Endothelial cell of umbilical vein (primary cell): ENCODE measurements around the gene GLYATL1. TPM values are rescaled to one million over a fixed set of nuclear protein-coding genes. Genes with fewer than 3 reads are reported as not detected.

ENCODE experiments used
- BruUV-seq: library from RNA; stranded (reverse); fragments of 400-500 nt; replicated peaks from 2 replicates; lab custom pipeline; 2021; lab: Mats Ljungman, UMichigan
- CTCF ChIA-PET: fragments of 300-600, 350-600 bp; sonication (Branson Sonifier 250); formaldehyde crosslinking; loops from one replicate; lab custom pipeline; 2021; ENCODE audit warnings: antibody characterized with exemption, inconsistent platforms; lab: Charles Lee
- POLR2A ChIA-PET: fragments of 300-600, 350-600 bp; sonication (Branson Sonifier 250); formaldehyde crosslinking; loops from one replicate; lab custom pipeline; 2021; ENCODE audit warnings: antibody characterized with exemption, inconsistent platforms; lab: Charles Lee
- DNase-seq: peaks from one replicate; pipeline ENCODE4 v3.0.0-alpha.2; 2011; ENCODE audit warnings: low read depth, low spot score
- FAIRE-seq: peaks from 2 replicates; lab custom pipeline; 2011; peaks lifted over from hg19 to GRCh38; lab: Jason Lieb, UNC
- H2AFZ ChIP-seq: 2 replicates; pipeline ENCODE4 v1.6.0; 2012; ENCODE audit warnings: low read depth, low read length, control low read depth, inconsistent platforms
- H3K27ac ChIP-seq: 2 replicates; pipeline ENCODE4 v1.5.1; 2011; ENCODE audit warnings: low read depth, mild to moderate bottlenecking, control low read depth, low read length, moderate library complexity; ENCODE audit not compliant: insufficient read depth
- H3K27me3 ChIP-seq, 2 experiments: 2 replicates each; pipeline versions ENCODE4 v1.6.0 to v1.6.1; 2011; ENCODE audit warnings: low read length in 2 of 2, mixed read lengths in 1 of 2; ENCODE audit not compliant: control insufficient read depth in 2 of 2, insufficient read depth in 2 of 2
- H3K36me3 ChIP-seq, 2 experiments: 2 replicates in 1 of 2; 3 replicates in 1 of 2; pipeline ENCODE4 v1.5.1; 2011; ENCODE audit warnings: low read length in 2 of 2, mild to moderate bottlenecking in 1 of 2, moderate library complexity in 1 of 2; ENCODE audit not compliant: control insufficient read depth in 2 of 2, insufficient read depth in 2 of 2; ENCODE audit errors: extremely low read depth in 1 of 2
- H3K4me1 ChIP-seq: 3 replicates; pipeline ENCODE4 v1.5.1; 2011; ENCODE audit warnings: mild to moderate bottlenecking, low read length; ENCODE audit not compliant: control insufficient read depth, insufficient read depth; ENCODE audit errors: extremely low read depth
- H3K4me2 ChIP-seq: 2 replicates; pipeline ENCODE4 v1.6.1; 2011; ENCODE audit warnings: low read length, control low read depth, mixed read lengths; ENCODE audit not compliant: insufficient read depth
- H3K4me3 ChIP-seq, 3 experiments: fragments of 200-600 bp in 1 of 3; sonication (generic), shearing (Covaris generic) in 1 of 3; replicated peaks in 1 of 3; 2 replicates each; pipeline ENCODE4 v1.5.1; 2011 to 2016; ENCODE audit warnings: control low read depth in 3 of 3, low read length in 3 of 3, mild to moderate bottlenecking in 2 of 3, inconsistent platforms in 1 of 3, low read depth in 1 of 3, moderate library complexity in 1 of 3; ENCODE audit not compliant: insufficient read depth in 1 of 3
- H3K79me2 ChIP-seq: 2 replicates; pipeline ENCODE4 v1.6.0; 2012; ENCODE audit warnings: low read length, inconsistent platforms; ENCODE audit not compliant: control insufficient read depth, insufficient read depth
- H3K9ac ChIP-seq: replicated peaks from 2 replicates; pipeline ENCODE3; 2011; ENCODE audit warnings: low read length, control low read depth; ENCODE audit not compliant: insufficient read depth; ENCODE audit errors: extremely low read depth
- H3K9me1 ChIP-seq: replicated peaks from 3 replicates; pipeline ENCODE4 v1.6.0; 2011; ENCODE audit warnings: mild to moderate bottlenecking, low read length; ENCODE audit not compliant: control insufficient read depth, insufficient read depth; ENCODE audit errors: extremely low read depth
- H3K9me3 ChIP-seq: replicated peaks from 2 replicates; pipeline ENCODE4 v1.5.1; 2012; ENCODE audit warnings: low read length, inconsistent platforms; ENCODE audit not compliant: control insufficient read depth, insufficient read depth
- H4K20me1 ChIP-seq: replicated peaks from 2 replicates; pipeline ENCODE3; 2011; ENCODE audit warnings: mild to moderate bottlenecking, low read length; ENCODE audit not compliant: control insufficient read depth, insufficient read depth; ENCODE audit errors: extremely low read depth
- CTCF ChIP-seq, 2 donors: IDR thresholded peaks; 1 replicate in 1 of 2; 2 replicates in 1 of 2; pipeline ENCODE4 v1.5.1; 2011; ENCODE audit warnings: low read length in 2 of 2, mild to moderate bottlenecking in 2 of 2, moderate library complexity in 2 of 2, control low read depth in 1 of 2, inconsistent platforms in 1 of 2, low read depth in 1 of 2; ENCODE audit not compliant: insufficient read depth in 1 of 2; ENCODE audit errors: extremely low read depth in 1 of 2
- EZH2 ChIP-seq: IDR thresholded peaks from 2 replicates; pipeline ENCODE4 v1.6.1; 2012; ENCODE audit warnings: borderline replicate concordance, low read depth, mild to moderate bottlenecking, moderate library complexity, low read length, inconsistent platforms; ENCODE audit not compliant: severe bottlenecking
- FOS ChIP-seq: IDR thresholded peaks from 2 replicates; pipeline ENCODE4 v1.6.1; 2011; ENCODE audit warnings: mild to moderate bottlenecking, low read length, moderate library complexity, borderline replicate concordance; ENCODE audit not compliant: insufficient read depth
- GATA2 ChIP-seq: IDR thresholded peaks from 2 replicates; pipeline ENCODE4 v1.7.0; 2011; ENCODE audit warnings: low read depth, mild to moderate bottlenecking, moderate library complexity, mixed read lengths, low read length; ENCODE audit not compliant: insufficient read length, insufficient read depth
- JUN ChIP-seq: IDR thresholded peaks from 2 replicates; pipeline ENCODE4 v1.6.1; 2011; ENCODE audit warnings: borderline replicate concordance, low read depth; ENCODE audit not compliant: insufficient read length, insufficient read depth
- MAX ChIP-seq: IDR thresholded peaks from 2 replicates; pipeline ENCODE4 v1.6.1; 2011; ENCODE audit not compliant: insufficient read depth, insufficient read length
- MYC ChIP-seq: IDR thresholded peaks from one replicate; pipeline ENCODE4 v1.6.1; 2011; ENCODE audit warnings: mild to moderate bottlenecking, low read depth, low read length
- POLR2A ChIP-seq: IDR thresholded peaks from 2 replicates; pipeline ENCODE4 v1.6.1; 2012; ENCODE audit warnings: low read depth, mild to moderate bottlenecking, control low read depth, low read length
- POLR2AphosphoS5 ChIP-seq: IDR thresholded peaks from 2 replicates; pipeline ENCODE4 v1.6.1; 2012; ENCODE audit warnings: low read depth, mild to moderate bottlenecking, control low read depth, low read length, moderate library complexity; ENCODE audit not compliant: insufficient read depth
- dilution Hi-C: fragments of 300-500 bp; cut with MboI; formaldehyde crosslinking; loops from one replicate; pipeline ENCODE4 v1.15.0; 2019; ENCODE audit warnings: low sequenced_read_pairs; ENCODE audit not compliant: extremely low pct_ligation_motif_present
- intact Hi-C: fragments of 100-400 bp; cut with micrococcal nuclease; formaldehyde crosslinking; loops from one replicate; pipeline ENCODE4 v1.10.0; 2022
- polyA plus RNA-seq, 4 experiments: library from polyadenylated mRNA; depleted of rRNA in 3 of 4; stranded (reverse) in 3 of 4; unstranded in 1 of 4; fragments of >200 nt; gene quantifications; 2 replicates each; pipeline versions ENCODE4 v1.2.1 to v1.2.3, GENCODE V29; 2011 to 2012; ENCODE audit warnings: missing spikeins in 1 of 4
- total RNA-seq: library from RNA; stranded (reverse); gene quantifications from 2 replicates; pipeline ENCODE4 v1.2.3, GENCODE V29; 2021

The GLYATL1 gene
- total and polyA plus RNA-seq, 2 donors (not counting 3 experiments of a cell fraction or from before 2014, with no cell fraction given): not detected

- TF ChIP-seq POLR2A: no peak
- no peak for TF ChIP-seq GATA2
- TF ChIP-seq MYC: no peak
- TF ChIP-seq JUN: no peak
- no peak for TF ChIP-seq EZH2
- TF ChIP-seq FOS: no peak
- TF ChIP-seq CTCF (IDR thresholded peaks at IDR 0.05; ENCODE audit: extremely low read depth in 1 of 2, insufficient read depth in 1 of 2, low read depth in 1 of 2, low read length in 2 of 2): no peak
- TF ChIP-seq POLR2AphosphoS5: no peak
- no peak for TF ChIP-seq MAX
- Histone ChIP-seq H3K4me1 (no peaks in the 10 kb centered on the region), H3K4me2 (no peak overlapping the region), H4K20me1 (no peaks in the 10 kb centered on the region), H3K9me3 (no peaks in the 10 kb centered on the region), H3K79me2 (no peaks in the 10 kb centered on the region), H3K9ac (no peak overlapping the region), H3K9me1 (no peaks in the 10 kb centered on the region), H3K27ac (no peak overlapping the region), H3K36me3 (no peaks in the 10 kb centered on the region), H2AFZ (no peak overlapping the region), H3K4me3 (no peak overlapping the region), H3K27me3 (no peaks in the 10 kb centered on the region)
- DNase-seq: no peak
- no TSS peak for BruUV-seq
- FAIRE-seq: no peak
- POLR2A ChIA-PET: no interaction called here
- intact Hi-C loops: no loop called here
- dilution Hi-C loops: no loop called here
- CTCF ChIA-PET: no interaction called here
Measured at GRCh38 chr11:58919980-58920379, 19.3 kb upstream of the GLYATL1 start.
